ENCODE data around the gene LRRC75B.
"Not testable (repeated sequence)": the region's sequence is repeated elsewhere in the genome, so short reads cannot be mapped to it uniquely, and the experiment has no call there.

The LRRC75B gene

GRCh38 chr22:24602105-24602749 is 9.4 kb upstream of the LRRC75B start:
- DNase-seq: not testable (repeated sequence)

- DNase-seq: peak; percentile 28
These were observed 8.6 kb upstream of the LRRC75B start for GRCh38 chr22:24601217-24602104.

- DNase-seq: not testable (repeated sequence)
These were observed 7.3 kb upstream of the LRRC75B start for GRCh38 chr22:24599958-24600715.

- DNase-seq: no peak
These were observed 6.6 kb upstream of the LRRC75B start for GRCh38 chr22:24599514-24599913.

- not testable (repeated sequence) for DNase-seq
These were observed 4.2 kb upstream of the LRRC75B start for GRCh38 chr22:24597076-24597475.

- no peak for DNase-seq
These were observed 3.0 kb upstream of the LRRC75B start for GRCh38 chr22:24595863-24596262.

- DNase-seq: no peak
These were observed 2.4 kb upstream of the LRRC75B start for GRCh38 chr22:24595228-24595627.

GRCh38 chr22:24594569-24595120 is 1.8 kb upstream of the LRRC75B start:
- DNase-seq: no peak

- no peak for DNase-seq
These were observed 1.1 kb upstream of the LRRC75B start for GRCh38 chr22:24593836-24594568.

GRCh38 chr22:24593559-24593835 is 624 bp upstream of the LRRC75B start:
- DNase-seq: not testable (repeated sequence)

GRCh38 chr22:24592058-24592850 is 619 bp downstream of the LRRC75B start:
- no peak for DNase-seq

- DNase-seq: no peak
These were observed 1.5 kb downstream of the LRRC75B start for GRCh38 chr22:24591286-24591830.

- DNase-seq: no peak
These were observed 2.2 kb downstream of the LRRC75B start for GRCh38 chr22:24590596-24591173.

- DNase-seq: no peak
These were observed 3.3 kb downstream of the LRRC75B start for GRCh38 chr22:24589518-24590030.

GRCh38 chr22:24588757-24589481 is 4.0 kb downstream of the LRRC75B start:
- no peak for DNase-seq

- no peak for DNase-seq
These were observed 4.5 kb downstream of the LRRC75B start for GRCh38 chr22:24588381-24588756.

- DNase-seq: no peak
These were observed 4.9 kb downstream of the LRRC75B start for GRCh38 chr22:24587948-24588347.

- DNase-seq: no peak
These were observed 5.6 kb downstream of the LRRC75B start for GRCh38 chr22:24587251-24587650.

- DNase-seq: no peak
These were observed 6.8 kb downstream of the LRRC75B start for GRCh38 chr22:24585927-24586546.

- no peak for DNase-seq
These were observed 7.4 kb downstream of the LRRC75B start for GRCh38 chr22:24585461-24585860.

Data from inflammatory macrophage treated with lipopolysaccharide for 4 hours (primary cell).